WERI-Rb-1 (cell line): ENCODE results near the gene KIF1A.
A peak's percentile ranks its signal among the peaks of the same experiment; 100 is the strongest.

Source experiments
- DNase-seq: peaks from one replicate; pipeline ENCODE4 v3.0.0-alpha.2; 2020
- H3K27ac ChIP-seq: fragments of 250-450 bp; sonication (Bioruptor Pico); 2 replicates; pipeline ENCODE4 v1.5.1; 2020; ENCODE audit warnings: mild to moderate bottlenecking, moderate library complexity
- H3K27me3 ChIP-seq: fragments of 250-450 bp; sonication (Bioruptor Pico); 2 replicates; pipeline ENCODE4 v1.5.1; 2021; ENCODE audit warnings: mild to moderate bottlenecking, low read depth, moderate library complexity; ENCODE audit not compliant: insufficient read depth, severe bottlenecking
- H3K36me3 ChIP-seq: fragments of 250-450 bp; sonication (Bioruptor Pico); 2 replicates; pipeline ENCODE4 v1.5.1; 2020; ENCODE audit warnings: mild to moderate bottlenecking, moderate library complexity
- H3K4me3 ChIP-seq: 2 replicates; pipeline ENCODE4 v1.5.1; 2011; ENCODE audit warnings: low read depth, mild to moderate bottlenecking, control low read depth, low read length
- H3K9me3 ChIP-seq: fragments of 250-450 bp; sonication (Bioruptor Pico); 2 replicates; pipeline ENCODE4 v1.5.1; 2021; ENCODE audit warnings: mild to moderate bottlenecking, moderate library complexity; ENCODE audit not compliant: severe bottlenecking
- TF ChIP-seq, protein P1 (sequence below): IDR thresholded peaks from 2 replicates; pipeline ENCODE4 v1.5.1; 2011; ENCODE audit warnings: low read depth, mild to moderate bottlenecking, control low read depth, inconsistent platforms, low read length

KIF1A gene

DNA sequence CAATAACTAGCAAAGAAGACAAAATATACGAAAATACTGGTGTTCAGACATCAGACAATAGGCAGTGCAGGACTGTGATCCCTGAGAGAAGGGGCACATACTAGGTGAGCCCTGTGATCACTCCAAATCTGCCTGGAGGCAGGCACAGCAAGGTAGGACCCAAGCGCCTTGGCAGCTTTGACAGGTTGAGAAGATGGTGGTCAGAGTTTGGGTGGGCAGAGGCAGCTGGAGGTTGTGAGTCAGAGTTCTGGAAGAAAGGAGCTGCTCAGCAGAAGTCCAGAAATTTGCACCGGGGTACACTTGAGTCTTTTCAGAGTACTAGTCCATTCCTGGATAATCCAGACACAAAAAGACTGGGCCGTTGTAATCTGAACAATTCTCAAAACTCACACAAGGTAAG lies 14.0 kb downstream of the KIF1A start:
- Histone ChIP-seq H3K4me3 (no peak overlapping the region), H3K27ac (no peak overlapping the region), H3K9me3 (no peaks in the 10 kb centered on the region), H3K27me3 (no peaks in the 10 kb centered on the region), H3K36me3 (peaks cover 43% of the 10 kb centered on the region)
- no peak for DNase-seq
- TF ChIP-seq, protein P1, sequence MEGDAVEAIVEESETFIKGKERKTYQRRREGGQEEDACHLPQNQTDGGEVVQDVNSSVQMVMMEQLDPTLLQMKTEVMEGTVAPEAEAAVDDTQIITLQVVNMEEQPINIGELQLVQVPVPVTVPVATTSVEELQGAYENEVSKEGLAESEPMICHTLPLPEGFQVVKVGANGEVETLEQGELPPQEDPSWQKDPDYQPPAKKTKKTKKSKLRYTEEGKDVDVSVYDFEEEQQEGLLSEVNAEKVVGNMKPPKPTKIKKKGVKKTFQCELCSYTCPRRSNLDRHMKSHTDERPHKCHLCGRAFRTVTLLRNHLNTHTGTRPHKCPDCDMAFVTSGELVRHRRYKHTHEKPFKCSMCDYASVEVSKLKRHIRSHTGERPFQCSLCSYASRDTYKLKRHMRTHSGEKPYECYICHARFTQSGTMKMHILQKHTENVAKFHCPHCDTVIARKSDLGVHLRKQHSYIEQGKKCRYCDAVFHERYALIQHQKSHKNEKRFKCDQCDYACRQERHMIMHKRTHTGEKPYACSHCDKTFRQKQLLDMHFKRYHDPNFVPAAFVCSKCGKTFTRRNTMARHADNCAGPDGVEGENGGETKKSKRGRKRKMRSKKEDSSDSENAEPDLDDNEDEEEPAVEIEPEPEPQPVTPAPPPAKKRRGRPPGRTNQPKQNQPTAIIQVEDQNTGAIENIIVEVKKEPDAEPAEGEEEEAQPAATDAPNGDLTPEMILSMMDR = no peak

DNA sequence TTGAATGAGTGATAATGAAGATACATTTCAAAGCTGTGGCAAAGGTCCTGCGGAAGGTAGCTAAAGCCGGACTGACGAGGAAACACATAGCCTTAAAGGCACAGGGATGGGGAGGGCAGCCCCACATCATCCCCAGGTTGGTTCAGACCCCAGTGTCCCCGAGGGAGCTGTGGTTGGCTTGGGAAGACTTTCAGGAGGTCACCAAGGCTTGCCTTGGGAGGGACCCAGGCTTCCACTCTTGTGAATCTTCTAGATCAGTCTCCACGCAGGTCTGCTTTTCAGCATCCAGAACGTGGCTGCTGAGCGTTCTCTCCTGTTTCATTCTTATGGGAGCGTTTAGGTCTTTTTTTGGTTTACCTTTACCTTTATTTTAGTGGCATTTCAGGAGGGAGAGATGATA lies 16.8 kb downstream of the KIF1A start:
- Histone ChIP-seq H3K9me3 (no peaks in the 10 kb centered on the region), H3K27me3 (no peaks in the 10 kb centered on the region), H3K27ac (no peak overlapping the region), H3K4me3 (no peak overlapping the region), H3K36me3 (peaks cover 43% of the 10 kb centered on the region)
- TF ChIP-seq, protein P1 = no peak
- DNase-seq = no peak

DNA sequence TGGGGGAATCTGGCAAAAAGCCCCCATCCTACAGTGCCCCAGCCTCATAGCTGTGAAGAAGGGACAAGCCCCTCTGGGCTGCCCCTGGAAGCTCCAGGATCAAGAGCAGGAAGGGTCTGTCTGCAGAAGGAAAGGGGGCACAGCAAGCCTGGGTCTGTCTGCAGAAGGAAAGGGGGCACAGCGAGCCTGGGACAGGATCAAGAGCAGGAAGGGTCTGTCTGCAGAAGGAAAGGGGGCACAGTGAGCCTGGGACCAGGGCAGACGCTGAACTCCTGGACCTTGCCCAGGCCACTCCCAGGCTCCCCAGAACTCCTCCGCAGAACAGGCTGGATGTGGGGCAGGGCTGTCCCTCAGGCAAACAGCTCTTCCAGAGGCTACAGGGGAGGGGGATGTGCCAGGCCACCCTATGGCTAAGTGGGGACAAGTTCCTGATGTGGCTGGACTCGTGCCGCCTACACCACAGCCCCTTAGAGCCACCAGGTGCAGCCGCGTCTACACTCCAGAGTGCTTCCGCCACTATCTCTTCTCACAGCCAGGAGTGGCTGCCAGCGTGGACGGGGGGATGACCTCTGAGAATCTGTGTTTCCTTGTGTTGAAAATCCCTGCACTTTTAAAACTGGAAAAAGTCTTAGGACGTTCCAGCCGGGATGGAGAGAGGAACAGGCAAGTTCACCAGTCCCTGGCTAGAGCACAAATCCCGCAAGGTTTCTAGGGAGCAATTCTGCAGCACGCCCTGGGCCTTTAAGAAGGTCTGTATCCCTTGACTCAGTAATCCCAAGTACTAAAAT lies 20.8 kb downstream of the KIF1A start:
- DNase-seq = peak; percentile 3
- no peaks in the 10 kb centered on the region for H3K27me3 ChIP-seq
- peaks cover 68% of the 10 kb centered on the region for H3K36me3 ChIP-seq

DNA sequence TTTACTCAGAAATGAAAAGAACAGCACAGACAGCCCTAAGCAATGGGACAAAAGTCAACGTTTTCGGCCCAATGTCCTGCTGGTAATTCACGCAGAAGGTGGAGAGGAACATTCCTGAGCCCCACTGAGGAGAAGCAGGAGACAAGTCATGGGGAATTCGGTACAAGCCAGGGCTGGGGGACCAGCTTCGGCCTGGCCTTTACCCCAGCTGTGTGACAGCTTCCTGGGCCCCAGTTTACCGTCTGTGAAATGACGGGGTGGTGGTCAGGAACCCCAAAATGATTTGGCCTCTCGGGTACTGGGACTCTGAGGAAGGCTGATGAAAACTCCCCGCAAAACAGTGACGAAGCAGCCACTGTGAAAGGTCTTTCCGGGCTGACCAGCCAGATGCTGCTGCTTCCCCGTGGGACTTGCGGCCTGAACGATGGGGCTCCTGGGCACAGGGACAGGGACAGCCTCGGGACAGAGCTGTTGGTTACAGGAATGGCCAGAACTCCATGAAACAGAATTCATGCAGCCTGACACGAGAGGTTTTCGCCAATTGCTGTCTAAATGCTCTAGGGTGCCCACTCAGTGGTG lies 21.6 kb downstream of the KIF1A start:
- Histone ChIP-seq H3K36me3 (peaks cover 76% of the 10 kb centered on the region), H3K9me3 (no peaks in the 10 kb centered on the region), H3K27ac (no peak overlapping the region), H3K4me3 (no peak overlapping the region), H3K27me3 (no peaks in the 10 kb centered on the region)
- DNase-seq = no peak
- TF ChIP-seq, protein P1 = no peak

More for the DNA sequence above, 20.8 kb downstream of the KIF1A start:
- Histone ChIP-seq H3K9me3 (no peaks in the 10 kb centered on the region), H3K27ac (no peak overlapping the region), H3K4me3 (no peak overlapping the region)
- TF ChIP-seq, protein P1 = no peak

DNA sequence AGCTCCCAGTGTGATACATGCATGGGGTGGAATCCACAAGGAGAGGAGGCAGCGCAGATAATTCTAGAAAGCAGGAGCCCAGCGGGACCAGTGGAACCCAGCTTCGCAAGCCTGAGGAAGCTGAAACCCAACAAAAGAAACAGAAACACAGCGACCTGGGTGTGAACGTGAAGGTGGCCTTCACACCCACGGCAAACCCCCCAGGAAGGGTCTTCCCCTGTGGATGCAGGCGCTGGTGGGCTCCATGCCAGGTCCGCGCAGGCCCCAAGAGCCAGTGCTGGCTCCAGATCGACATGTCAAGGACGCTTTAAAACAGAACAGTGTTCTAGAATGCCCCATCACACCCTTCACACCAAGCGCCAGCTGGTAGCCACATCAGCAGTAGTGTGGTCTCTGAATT lies 22.1 kb downstream of the KIF1A start:
- Histone ChIP-seq H3K4me3 (no peak overlapping the region), H3K27ac (no peak overlapping the region), H3K36me3 (peaks cover 76% of the 10 kb centered on the region), H3K9me3 (no peaks in the 10 kb centered on the region), H3K27me3 (no peaks in the 10 kb centered on the region)
- no peak for DNase-seq
- TF ChIP-seq, protein P1 = no peak
